Stimulated activated CD4-positive, alpha-beta T cell treated with anti-CD3 and anti-CD28 coated beads, Interleukin-15, amount 100 ng/mL, for 1 hour (primary cell): ENCODE measurements around the gene ZNF276.
"Not testable (repeated sequence)": the region's sequence is repeated elsewhere in the genome, so short reads cannot be mapped to it uniquely, and the experiment has no call there.

Experiments
- DNase-seq, 2 donors: peaks; one replicate each; pipeline ENCODE4 v3.0.0-alpha.2; 2020; ENCODE audit warnings: low read depth in 1 of 2, low spot score in 1 of 2

Gene ZNF276

GRCh38 chr16:89782489-89782888, 61.2 kb downstream of the ZNF276 start:
- DNase-seq: no peak

DNA sequence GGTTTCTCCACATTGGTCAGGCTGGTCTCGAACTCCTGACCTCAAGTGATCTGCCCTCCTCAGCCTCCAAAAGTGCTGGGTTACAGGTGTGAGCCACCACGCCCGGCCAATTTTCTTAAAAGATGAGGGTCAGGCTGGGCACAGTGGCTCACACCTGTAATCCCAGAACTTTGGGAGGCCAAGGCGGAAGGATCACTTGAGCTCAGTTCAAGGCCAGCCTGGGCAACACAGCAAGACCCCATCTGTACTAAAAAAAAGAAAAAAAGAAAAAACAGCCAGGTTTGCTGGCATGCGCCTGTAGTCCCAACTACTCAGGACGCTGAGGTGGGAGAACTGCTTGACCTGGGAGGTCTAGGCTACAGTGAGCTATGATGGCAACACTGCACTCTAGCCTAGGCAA, 62.6 kb downstream of the ZNF276 start:
- not testable (repeated sequence) for DNase-seq

GRCh38 chr16:89784406-89784805, 63.1 kb downstream of the ZNF276 start:
- DNase-seq: no peak

- no peak for DNase-seq
Observed at GRCh38 chr16:89785523-89786155, 64.3 kb downstream of the ZNF276 start.

- no peak for DNase-seq
Observed at GRCh38 chr16:89786474-89787364, 65.4 kb downstream of the ZNF276 start.

DNA sequence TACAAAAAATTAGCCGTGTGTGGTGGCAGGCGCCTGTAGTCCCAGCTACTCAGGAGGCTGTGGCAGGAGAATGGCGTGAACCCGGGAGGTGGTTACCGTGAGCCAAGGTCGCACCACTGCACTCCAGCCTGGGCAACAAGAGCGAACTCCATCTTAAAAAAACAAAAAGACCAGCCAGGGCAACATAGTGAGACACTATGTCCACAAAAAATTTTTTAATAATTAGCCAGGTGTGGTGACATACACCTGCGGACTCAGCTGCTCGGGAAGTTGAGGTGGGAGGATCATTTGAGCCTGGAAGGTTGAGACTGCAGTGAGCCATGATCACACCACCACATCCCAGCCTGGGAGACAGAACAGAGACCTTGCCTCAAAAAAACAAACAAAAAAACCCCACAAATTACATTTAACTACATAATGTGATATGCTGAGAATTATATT, 66.0 kb downstream of the ZNF276 start:
- DNase-seq: no peak
